Measurements from ENCODE around the gene KRT16.
A peak's percentile ranks its signal among the peaks of the same experiment; 100 is the strongest.
"Not testable (repeated sequence)": the region's sequence is repeated elsewhere in the genome, so short reads cannot be mapped to it uniquely, and the experiment has no call there.

The KRT16 gene

DNA sequence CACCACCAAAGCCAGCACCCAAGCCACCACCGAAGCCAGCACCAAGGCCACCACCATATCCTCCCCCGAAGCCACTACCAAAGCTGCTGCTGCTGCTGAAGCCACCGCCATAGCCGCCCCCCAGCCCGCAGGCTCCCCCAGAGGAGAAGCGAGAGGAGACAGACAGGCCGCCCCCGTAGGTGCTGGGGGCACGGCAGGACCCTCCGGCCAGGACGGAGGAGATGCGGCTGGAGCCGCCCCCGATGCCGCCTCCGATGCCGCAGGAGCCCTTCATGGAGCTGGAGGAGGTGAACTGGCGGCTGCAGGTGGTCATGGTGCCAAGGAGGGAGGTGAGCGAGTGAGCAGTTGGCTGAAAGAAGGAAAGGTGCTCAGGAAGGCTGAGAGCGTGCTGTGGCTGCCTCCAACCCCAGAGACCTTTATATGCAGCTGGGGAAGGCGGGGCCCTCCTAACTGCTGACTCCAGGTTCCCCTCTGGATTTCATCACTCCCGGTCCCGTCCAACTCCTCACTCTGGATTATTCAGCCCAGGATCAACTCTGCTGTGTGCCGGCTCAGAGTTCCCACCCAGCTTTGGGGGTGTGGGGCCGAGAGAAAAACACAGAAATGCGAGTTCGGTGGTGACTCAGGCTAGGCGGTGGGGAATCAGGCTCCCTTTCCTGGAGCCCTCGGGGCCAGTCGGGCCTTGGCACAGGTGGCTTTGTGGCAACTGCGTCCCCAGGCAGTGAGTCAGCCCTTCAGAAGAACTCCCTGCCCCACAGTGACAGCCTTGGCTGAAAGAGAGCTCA lies at the start of gene KRT16:
Gene KRT16, minus strand, starts transcription at position 392 of the 785 bp plus-strand sequence. Its CDS starts 79 bp downstream, at position 313.
- DNase-seq, result not testable (repeated sequence)

DNA sequence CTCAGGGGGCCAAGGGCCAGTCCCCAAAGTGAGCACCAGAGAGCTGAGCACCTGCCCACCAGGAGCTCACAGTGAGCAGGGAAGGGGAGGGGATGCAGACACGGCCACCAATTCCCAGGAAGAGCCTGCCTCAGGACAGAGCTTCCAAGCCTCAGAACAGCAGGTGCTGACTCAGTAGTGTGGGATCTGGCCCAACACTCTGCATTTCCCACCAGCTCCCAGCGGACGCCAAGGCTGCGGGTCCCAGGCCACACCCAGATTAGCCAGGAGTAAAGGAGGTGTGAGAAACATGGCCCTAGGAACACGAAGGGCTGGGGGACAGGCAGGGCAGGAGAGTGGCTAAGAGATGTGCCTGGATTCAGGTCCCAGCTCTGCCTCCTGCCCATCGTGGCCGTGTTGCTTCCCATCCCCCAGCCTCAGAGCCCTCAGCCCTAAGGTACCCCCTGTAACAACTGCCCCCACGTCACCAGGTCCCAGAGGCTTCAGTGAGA lies 47.7 kb upstream of the KRT16 start:
- DNase-seq, result no peak

DNA sequence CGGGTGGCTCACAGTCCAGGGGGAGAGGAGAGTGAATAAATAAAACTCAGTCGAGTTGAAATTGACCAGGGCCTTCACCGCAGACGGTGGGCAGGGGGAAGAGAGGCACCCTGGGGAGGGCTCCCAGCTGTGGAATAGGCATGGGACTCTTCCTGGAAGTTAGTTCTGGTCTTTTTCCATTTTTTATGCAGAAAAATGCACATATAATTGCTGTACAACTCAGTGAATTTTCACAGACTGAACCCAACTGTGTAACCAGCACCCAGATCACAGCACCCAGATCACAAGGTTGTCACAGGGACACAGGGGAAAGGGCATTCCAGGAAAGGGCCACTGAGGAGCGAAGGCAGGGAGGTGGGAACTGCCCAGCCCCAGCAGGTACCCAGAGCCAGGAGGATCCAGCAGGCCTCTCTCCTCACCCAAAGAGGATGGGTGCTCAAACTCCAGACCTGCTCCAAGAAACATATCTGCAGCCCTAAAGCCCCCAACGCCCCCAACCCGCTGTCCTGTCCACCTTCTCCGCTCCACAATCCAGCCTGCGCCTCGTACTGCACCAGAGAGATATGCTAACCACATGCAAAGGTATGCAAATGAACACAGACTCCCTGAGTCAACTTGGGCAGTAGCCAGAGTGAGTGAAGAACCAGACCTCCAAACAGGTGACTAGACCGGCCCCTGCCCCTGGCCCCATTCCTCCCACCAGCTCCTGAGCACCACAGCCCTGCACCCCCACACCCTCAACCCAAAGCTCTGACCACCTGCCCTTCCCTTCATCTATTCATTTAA lies 47.1 kb upstream of the KRT16 start:
- DNase-seq, result no peak

DNA sequence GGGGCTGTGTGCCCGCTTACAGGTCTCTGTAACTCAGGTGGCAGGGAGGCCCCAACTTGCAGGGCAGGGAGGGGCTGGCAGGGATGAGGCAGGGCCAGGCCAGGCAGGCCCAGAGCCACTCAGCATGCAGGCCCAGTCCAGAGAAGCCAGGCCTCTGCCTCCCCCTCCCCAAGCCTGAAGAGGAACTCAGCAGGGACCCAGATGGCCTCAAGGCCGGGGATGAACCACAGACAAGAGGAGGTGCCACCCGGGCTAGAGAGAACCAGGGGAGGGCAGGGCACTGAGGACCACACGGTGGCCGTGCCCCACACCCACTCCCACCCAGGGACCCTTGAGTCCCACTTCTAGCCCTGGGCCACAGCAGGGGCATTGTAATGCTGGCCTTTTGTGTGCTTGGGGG lies 46.3 kb upstream of the KRT16 start:
- DNase-seq, result no peak

DNA sequence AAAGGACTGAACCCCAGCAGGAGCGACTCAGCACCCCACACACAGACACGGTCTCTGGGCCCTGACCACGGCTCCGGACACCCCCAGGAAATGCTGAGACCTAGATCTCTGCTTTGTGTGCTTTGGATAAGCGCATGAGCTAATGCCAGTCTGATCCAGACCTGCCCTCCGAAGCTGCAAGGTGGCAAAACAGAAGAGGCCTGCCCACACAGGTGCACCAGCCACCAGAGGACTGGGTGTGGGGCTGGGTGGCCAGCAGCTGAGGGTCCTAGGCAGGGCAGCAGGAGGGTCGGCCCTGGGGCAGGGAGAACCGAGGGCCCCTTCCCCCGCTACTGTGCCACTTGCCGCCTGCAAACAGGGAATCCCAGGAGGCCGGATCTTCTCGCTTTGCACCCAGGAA lies 45.4 kb upstream of the KRT16 start:
- no peak for DNase-seq

DNA sequence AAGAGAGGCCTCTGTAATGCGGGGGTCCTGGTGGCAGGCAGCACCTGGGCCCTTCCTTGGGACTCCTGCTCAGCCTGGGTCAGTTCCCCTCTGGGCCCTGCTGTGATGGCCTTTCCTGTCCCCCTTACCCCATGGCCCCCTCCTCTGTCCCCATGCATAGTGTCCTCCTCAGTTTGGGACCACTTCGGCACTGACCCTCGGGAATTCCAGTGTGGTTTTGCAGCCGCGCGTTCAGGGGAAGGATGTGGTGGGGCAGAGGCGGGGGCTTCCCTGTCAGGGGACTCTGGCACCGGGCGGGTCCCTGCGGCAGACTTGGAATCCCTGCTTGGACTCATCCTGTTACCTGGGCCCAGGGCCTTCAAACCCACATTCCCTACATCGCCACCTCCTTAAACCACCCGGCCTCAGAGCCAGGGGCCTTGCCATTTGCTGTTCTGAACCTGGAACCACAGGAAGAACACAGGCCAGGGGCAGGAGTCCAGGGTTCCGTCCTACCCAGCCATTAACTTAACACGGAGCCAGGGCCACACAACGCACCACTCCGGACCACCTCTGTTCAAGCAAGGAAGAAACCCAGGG lies 44.7 kb upstream of the KRT16 start:
- no peak for DNase-seq

DNA sequence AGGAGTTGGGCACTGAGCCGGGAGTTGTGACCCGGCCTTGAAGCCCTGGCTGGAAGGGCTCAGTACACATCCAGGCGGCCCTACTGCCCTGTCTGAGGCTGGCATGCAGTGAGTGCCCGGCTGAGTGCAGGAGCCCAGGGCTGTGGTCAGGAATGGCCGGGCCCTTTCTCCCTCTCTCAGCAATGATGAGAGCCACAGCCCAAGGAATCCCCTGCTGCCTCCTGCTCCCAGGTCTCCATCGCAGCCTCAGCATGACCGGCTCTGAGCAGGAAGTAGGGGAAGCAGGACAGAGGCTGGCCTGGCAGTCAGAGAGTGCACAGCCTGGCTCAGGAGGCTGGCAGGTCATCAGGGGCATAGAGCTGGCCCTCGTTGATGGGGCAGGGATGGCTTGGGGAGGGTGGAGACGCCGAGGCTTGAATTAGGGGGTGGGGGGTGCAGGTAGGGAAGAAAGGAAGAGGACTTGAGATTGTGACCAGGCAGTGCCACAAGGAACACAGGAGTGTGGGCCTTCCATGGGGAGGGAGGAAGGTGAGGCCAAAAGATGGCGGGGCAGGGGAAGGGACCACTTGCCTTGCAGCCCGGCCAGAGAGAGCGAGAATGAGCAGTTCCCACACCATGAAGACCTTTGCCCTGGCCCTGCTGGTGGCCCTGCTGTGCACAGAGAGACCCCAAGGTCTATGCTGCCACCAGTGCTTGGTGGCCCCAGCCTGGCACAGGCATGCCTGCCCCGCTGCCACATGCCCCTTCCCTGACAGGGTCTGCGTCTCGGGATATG lies 43.9 kb upstream of the KRT16 start:
- DNase-seq, result no peak

DNA sequence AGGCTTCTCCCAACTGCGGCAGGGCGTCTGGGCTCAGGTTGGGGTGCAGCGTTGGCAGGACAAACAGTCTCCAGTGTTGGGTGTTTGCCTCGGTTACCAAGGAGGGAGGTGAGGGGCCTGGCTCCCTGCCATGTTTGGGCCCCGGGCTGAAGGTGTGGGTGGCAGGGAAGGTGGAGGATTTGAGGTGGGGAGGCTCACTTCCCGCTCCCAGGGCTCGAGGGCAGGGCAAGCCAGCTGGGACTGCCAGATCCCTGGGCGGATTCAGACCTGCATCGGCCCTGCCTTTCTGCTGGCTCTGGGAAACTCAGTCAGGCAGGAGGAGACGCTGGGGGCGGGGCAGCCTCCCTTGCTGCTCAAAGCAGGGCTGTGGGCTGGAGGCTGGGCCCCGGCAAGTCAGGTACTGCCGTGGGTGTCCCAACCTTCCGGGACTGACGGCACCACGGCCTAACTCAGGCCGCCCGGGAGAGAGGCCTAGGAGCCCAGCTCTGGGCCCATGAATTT lies 43.1 kb upstream of the KRT16 start:
- DNase-seq, result no peak

DNA sequence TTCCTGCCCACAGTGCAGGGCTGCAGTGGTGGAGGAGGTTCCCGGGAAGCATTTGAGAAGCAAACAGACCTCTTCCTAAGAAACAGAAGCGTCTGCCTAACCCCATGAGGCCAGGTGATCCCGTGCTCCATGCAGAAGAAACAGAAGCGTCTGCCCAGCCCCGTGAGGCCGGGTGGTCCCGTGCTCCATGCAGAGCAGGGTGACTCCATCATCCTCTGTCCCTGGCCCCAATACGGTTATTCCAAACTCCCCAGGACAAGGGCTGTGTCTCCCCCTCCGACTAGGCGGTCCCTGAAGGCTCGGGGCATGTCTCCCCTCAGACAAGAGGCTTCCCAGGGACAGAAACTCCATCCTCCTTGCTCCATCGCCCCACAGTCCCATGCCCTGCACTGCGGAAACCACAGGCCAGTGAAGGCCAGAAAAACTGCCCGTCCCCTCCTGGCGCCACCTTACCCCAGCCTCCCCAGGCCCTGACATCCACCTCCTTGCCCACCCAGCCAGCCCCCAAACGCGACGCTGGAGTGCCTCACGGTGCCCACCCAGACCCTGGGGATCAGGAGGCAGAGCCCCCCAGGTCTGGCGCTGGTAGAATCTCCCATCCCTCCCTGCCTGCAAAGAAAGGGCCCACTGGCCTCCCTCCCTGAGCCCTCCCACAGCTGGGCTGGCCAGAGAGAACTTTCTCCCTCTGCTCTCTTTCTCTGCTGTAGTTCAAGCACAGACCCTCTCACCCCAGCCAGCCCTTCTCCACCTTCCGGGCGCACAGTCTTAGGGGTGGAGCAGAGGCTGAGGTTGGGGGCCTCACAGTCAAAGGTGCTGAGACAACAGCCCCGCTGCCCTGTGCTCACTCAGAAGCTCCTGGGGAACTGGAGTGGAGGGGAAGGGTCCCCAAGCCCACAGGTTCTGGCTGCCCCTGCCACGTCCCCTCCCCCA lies 42.4 kb upstream of the KRT16 start:
- no peak for DNase-seq

DNA sequence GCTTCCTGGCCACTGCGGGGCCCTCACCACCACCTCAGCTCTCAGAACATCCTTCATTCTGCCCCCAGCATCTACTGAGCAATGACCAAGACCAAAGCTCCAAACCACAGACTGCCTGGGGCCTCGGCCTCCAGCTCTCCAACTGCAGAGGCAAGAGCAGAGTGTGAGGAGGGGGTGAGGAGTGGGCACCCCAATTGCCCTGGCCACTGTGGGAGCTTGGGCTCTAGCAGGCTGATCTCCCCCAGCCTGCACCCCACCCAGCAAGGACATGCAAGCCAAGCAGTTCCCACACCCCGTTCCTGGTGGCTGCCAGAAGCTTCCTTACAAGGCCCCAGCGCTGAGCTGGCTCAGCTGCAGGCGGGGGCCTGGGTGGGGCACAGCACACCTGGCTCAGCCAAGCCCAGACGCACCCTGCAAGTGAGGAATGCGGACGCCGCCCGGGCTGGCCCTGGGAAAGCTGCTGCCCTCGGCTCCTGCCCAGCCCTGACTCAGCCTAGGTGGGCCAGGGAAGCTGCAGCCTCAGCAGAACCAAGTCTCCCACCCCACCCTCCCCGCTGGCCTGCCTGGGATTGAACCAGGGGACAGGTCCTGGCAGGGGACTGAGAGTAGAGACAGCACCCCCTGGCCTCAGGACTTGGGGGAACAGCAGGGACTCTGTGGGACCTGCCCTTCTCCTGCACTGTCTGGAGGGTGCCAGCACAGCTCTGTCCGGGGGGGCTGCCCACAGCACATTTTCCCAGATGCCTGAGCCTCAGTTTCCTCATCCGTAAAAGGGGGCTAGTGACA lies 41.5 kb upstream of the KRT16 start:
- no peak for DNase-seq

DNA sequence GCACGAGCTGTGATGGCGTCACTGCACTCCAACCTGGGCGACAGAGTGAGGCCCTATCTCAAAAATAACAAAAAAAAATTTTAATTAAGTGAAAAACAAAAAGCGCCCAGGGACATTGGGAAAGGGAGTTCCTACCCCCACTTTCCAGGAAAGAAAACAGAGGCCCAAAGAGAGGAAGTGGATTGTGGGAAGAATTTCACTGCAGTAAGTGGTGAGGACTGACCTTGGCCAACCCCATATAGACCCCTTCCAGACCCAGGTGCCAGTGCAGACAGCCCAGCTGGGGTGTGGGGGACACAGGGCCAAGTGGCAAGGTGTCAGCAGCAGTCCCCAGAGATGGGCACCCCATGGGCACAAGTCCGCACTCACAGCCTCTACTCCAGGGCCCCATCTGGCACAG lies 40.9 kb upstream of the KRT16 start:
- DNase-seq, result no peak

DNA sequence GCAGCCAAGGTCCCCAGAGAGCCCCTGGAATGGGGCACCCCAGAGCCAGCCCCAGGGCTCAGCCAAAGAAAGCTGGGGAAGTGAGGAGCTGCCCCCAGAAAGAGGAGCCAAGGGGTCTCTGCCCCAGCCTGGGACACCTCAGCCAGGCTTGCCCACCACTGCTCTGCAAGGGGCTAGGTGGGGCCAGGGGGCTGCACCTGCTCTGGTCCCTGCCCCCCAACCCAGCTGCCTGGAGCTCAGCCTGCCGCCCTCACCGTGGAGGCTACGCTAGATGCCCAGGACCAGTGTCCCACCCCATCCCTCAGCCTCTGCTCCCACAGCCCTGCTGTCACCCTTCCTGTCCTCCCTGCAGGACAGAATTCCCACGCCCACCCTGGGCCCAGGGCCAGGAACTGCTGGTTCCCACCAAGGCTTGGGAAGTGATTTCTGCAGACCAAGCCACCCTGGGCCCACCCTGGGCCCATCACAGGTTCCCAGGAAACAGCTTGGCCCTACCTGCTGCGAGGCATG lies 39.9 kb upstream of the KRT16 start:
- no peak for DNase-seq

DNA sequence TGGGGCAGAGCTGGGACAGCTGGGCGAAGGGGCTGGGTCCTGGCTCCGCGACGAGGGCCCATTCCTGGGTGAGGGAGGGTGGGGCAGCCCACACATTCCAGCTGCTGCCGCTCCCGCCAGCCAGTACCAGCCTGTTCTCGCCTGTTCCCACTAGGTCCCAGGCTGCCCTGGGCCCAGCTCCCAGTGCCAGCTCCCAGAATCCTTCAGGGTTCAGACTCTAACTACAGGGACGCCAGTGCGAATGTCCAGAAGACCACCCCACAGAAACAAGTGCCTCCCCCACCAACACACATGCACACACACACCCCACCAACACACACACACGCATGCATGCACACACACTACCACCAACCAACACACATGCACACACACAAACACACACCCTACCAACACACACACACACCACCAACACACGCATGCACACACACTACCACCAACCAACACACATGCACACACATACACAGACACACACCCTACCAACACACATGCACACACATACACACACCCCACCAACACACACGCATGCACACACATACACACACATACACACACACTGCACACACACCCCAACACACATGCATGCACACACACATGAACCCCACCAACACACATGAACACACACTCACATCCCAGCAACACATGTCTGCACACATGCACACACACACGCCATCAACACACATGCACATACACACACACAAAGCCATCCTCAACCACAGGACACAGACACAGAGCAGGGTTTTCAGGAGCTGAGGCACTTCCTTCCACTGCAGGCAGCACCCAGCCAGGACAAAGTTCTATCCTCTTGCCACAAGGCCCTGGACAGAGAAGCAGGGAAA lies 39.3 kb upstream of the KRT16 start:
- no peak for DNase-seq

DNA sequence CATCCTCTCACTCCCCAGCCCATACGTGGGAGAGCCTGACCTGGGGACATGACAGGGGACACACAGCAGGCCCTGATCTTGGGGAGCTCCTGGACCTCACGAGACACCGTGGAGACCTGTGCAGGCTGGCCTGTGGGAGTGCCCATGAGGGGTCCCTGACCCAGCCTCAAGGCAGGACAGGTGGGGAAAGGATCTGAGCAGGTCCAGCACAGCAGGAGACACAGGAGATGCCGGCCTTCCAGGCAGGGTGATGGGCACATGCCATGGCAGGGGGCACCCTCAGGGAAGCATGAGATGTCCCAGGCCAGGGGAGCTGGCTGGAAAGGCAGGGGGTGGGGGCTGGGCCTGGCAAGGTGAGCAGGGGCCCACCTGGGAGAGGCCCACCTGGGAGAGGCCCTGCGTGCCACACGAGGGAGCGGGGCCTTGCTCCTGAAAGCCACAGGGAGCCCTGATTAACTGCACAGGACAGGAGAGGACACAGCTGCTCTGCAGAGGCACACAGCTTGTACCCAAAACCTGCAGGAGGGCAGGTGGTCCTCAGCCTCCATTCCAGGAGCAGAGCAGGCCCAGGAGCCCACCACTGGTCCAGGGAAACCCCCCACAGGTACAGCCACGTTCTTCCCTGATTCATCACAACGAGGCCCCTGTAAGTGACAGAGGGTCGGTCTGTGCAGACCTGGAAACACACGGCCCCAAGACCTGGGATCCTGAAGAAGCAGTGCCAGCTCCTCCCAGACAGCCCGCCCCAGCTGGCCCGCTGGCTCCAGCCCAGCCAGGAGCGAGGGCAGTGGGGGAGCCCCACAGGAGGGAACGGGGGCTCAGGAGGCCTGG lies 38.4 kb upstream of the KRT16 start:
- no peak for DNase-seq

DNA sequence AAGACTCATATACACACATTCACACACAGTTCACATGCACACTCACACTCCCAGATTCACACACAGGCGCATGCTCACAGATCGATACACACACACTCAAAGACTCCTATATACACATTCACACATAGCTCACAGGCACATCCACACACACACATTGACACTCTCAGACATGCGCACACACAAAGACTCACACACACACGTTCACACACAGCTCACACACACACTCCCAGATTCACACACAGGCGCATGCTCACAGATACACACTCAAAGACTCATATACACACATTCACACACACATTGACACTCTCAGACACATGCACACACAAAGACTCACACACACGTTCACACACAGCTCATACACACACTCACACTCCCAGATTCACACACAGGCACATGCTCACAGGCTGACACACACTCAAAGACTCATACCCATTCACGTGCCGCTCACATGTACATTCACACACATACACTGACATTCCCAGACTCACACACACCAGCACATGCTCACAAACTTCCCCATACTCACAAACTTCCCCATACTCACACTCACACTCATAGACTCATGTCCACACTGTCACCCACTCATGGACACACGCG lies 37.5 kb upstream of the KRT16 start:
- DNase-seq, result no peak

DNA sequence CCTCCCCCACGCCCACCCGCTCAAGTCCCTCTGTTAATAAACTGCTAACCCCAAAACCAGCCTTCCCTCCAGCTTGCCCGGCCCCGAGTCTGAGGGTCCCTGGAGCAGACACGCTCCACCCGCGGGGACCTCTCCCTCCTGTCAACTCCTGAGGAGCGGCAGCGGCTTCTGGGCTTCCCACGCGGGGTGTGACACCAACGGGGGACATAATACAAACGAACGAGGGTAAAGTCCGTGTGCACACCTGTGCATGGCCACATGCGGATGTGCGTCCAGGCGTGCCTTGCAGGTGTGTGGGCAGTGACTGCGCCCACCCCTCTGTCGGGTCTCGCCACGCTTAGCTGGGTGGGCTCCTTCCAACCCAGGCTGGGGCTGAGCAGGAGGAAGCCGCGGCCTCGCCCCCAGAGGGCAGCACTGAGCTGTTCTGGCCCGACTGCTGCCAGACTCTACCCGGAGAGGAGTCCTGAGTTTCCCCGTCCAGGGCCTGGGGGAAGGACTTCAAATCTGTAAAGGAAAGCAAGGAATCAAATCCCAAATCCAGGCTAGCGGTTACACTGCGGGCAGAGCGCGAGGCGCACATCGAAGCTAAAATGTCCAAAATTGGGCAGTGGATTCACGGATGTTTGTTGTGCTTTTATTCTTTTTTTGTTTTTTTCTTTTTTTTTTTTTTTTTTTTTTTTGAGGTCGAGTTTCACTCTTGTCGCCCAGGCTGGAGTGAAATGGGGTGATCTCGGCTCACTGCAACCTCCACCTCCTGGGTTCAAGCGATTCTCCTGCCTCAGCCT lies 36.0 kb upstream of the KRT16 start:
- DNase-seq, result peak; percentile 81

DNA sequence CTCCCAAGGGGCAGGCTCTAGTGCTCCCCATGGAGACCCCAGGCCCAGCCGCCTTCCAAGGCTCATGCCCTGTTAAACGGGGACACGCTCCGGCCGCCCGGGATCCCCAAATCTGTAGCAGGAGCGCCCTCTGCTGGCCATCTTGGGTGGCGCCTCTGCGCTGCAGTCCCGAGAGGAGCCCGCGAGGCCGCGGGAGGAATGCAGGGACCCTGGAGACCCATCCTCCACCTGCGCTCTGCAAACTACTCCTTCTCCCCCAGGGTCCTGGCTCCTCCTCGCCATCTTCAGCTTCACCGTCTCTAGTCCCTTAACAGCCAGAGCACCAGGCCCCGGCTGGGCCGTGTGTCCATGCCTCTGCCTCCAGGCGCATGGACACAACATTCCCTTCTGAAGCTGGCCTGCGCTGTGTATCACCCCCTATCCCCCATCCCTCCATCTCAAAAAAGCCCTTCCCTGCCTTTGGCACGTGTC lies 35.4 kb upstream of the KRT16 start:
- DNase-seq, result peak; percentile 88
